ENCODE measurements around the gene SNW1. TPM values are rescaled to one million over a fixed set of nuclear protein-coding genes. Genes with fewer than 3 reads are reported as not detected.
"Not testable (repeated sequence)": the region's sequence is repeated elsewhere in the genome, so short reads cannot be mapped to it uniquely, and the experiment has no call there.

The SNW1 gene
- total RNA-seq, 1 donor from 2014 or later, result 36.8 TPM

DNA sequence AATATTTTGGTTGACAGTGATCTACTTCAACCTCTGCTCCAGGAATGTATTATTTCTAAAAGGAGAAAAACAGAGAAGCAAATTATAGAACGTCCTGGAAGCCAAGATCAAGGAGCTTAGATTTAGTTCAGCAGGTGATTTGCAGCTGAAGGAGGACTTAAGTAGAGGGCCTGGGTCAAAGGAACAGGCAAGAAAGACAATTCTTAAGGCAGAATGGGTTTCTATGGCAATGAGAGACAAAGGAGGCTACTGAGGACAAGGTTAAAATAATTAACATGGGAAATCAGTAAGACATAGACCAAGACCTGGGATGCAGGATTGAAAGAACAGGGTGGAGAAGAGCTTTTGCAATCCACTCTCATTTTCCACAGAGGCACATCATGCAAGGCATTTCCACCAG is 2.4 kb upstream of the SNW1 start:
- no peak for TF ChIP-seq POLR2A (IDR thresholded peaks at IDR 0.05)
- Histone ChIP-seq H3K4me3 (no peak overlapping the region), H3K27me3 (no peaks in the 10 kb centered on the region), H3K27ac (no peak overlapping the region), H3K4me1 (peaks cover 26% of the 10 kb centered on the region), H3K9me3 (no peaks in the 10 kb centered on the region), H3K36me3 (no peaks in the 10 kb centered on the region)
- intact Hi-C loops (cut with DNase I), result no loop called here
- DNase-seq (ENCODE audit: extremely low spot score in 2 of 2), result no peak

DNA sequence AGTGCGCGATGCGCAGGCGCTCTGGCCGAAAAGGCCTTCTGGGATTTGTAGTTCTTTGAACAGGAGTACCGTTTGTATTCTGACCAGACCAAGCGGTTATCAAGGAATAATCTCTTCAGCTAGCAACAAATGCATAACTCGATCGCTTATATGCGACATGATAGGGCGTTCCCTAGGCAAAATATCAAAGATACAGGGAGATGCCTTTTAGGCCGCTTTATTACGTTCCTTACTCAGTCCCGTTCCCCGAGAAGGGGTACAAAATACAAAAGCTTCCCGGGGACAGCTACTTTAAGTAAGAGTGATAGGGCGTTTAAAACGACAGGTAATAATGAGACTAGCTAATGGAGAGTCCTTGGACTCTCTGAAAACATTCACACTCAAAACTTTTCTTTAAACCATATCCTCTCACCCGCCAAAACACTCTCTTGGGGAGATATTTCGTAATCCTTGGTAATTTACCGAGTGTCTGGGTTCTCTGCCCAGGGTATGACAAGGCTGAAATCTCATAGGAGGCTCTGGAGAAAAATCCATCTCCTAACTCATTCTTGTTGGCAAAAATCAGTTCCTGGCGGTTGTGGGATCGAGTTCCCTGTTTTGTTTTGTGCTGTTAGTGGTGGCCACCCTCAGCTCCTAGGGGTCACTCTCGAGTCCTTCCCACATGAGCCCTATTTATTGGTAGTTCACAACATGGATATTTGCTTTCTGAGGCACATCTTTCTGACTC is 412 bp upstream of the SNW1 start:
- H3K9me3 ChIP-seq, result no peaks in the 10 kb centered on the region
- H3K4me3 ChIP-seq, result peak overlapping the region; percentile 70 to 97
- H3K27me3 ChIP-seq, result no peaks in the 10 kb centered on the region
- peaks cover 41% of the 10 kb centered on the region for H3K4me1 ChIP-seq
- H3K27ac ChIP-seq, result peak overlapping the region; percentile 93
- no peaks in the 10 kb centered on the region for H3K36me3 ChIP-seq
- intact Hi-C loops (cut with DNase I), result no loop called here
- peak in 1 of 2 donors; percentile 97 for DNase-seq (ENCODE audit: extremely low spot score in 2 of 2)
- TF ChIP-seq POLR2AphosphoS5 (IDR thresholded peaks at IDR 0.05; ENCODE audit: insufficient read depth in 1 of 2, low read depth in 1 of 2), result no peak
- TF ChIP-seq, protein P1, sequence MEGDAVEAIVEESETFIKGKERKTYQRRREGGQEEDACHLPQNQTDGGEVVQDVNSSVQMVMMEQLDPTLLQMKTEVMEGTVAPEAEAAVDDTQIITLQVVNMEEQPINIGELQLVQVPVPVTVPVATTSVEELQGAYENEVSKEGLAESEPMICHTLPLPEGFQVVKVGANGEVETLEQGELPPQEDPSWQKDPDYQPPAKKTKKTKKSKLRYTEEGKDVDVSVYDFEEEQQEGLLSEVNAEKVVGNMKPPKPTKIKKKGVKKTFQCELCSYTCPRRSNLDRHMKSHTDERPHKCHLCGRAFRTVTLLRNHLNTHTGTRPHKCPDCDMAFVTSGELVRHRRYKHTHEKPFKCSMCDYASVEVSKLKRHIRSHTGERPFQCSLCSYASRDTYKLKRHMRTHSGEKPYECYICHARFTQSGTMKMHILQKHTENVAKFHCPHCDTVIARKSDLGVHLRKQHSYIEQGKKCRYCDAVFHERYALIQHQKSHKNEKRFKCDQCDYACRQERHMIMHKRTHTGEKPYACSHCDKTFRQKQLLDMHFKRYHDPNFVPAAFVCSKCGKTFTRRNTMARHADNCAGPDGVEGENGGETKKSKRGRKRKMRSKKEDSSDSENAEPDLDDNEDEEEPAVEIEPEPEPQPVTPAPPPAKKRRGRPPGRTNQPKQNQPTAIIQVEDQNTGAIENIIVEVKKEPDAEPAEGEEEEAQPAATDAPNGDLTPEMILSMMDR (IDR thresholded peaks at IDR 0.05), result no peak
- TF ChIP-seq POLR2A (IDR thresholded peaks at IDR 0.05), result no peak

DNA sequence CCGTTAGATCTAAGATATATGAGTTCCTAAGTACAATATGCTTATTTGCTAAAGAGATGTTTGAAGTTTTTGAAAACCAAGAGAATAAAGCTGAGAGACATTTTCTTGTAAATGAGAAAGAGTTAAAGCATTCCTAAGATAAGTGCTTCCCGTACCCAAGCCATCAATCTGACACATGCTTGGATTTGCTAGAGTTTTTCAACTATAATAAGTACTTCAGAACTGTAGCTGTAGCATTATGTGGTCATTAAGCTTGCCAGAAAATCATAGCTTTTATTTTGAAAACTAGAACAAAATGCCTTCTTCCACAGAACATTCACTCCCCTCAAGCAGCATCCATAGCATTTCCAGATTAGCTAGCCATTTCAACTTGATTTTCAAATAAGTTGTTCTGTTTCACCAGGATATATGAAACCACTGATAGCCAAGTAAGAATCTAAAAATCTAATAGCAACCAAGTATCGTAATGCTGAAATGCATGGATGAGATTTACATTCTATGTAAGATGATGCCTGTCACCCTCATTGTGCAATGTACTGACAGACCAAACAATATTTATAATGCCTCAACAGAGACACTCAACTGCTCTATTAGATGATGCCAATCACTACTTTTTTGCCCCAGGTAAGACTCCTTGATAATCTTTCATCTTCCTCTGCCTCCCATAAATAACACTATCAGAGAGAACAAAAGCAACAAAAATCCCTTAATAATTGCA is 8.0 kb downstream of the SNW1 start:
- Histone ChIP-seq H3K9me3 (no peaks in the 10 kb centered on the region), H3K4me1 (peaks cover 30% of the 10 kb centered on the region), H3K36me3 (peaks cover 0 to 47% of the 10 kb centered on the region in 2 donors), H3K27ac (no peak overlapping the region), H3K4me3 (no peak overlapping the region), H3K27me3 (no peaks in the 10 kb centered on the region)
- intact Hi-C loops (cut with DNase I), result no loop called here
- no peak for DNase-seq (ENCODE audit: extremely low spot score in 2 of 2)
- TF ChIP-seq, protein P1 (IDR thresholded peaks at IDR 0.05), result no peak
- TF ChIP-seq POLR2A (IDR thresholded peaks at IDR 0.05) (no peak), POLR2AphosphoS5 (IDR thresholded peaks at IDR 0.05; ENCODE audit: insufficient read depth in 1 of 2, low read depth in 1 of 2) (no peak)

DNA sequence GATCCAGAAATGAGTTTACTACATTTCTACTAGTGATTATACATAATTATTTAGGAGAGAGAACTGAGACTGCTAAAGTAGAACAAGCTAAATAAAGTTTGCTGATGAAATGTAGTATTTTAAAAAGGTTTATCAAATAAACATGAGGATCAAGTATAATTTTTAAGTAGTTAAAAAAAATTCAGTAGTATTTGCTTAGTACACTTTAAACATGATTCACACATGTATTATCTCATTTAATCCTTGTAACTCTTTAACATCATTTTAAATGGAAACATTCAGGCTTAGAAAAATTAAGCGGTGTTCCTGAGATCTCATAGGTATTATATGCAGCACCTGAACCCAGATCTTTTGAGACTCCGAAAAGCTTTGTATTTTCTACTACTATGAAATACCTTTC is 8.7 kb downstream of the SNW1 start:
- no peak overlapping the region for H3K27ac ChIP-seq
- H3K4me1 ChIP-seq, result peaks cover 26% of the 10 kb centered on the region
- intact Hi-C loops (cut with DNase I), result no loop called here
- H3K4me3 ChIP-seq, result no peak overlapping the region
- H3K36me3 ChIP-seq, result peaks cover 0 to 51% of the 10 kb centered on the region in 2 donors
- no peaks in the 10 kb centered on the region for H3K9me3 ChIP-seq
- DNase-seq (ENCODE audit: extremely low spot score in 2 of 2), result no peak
- TF ChIP-seq, protein P1 (IDR thresholded peaks at IDR 0.05), result no peak
- TF ChIP-seq POLR2A (IDR thresholded peaks at IDR 0.05) (no peak), POLR2AphosphoS5 (IDR thresholded peaks at IDR 0.05; ENCODE audit: insufficient read depth in 1 of 2, low read depth in 1 of 2) (no peak)
- H3K27me3 ChIP-seq, result no peaks in the 10 kb centered on the region

DNA sequence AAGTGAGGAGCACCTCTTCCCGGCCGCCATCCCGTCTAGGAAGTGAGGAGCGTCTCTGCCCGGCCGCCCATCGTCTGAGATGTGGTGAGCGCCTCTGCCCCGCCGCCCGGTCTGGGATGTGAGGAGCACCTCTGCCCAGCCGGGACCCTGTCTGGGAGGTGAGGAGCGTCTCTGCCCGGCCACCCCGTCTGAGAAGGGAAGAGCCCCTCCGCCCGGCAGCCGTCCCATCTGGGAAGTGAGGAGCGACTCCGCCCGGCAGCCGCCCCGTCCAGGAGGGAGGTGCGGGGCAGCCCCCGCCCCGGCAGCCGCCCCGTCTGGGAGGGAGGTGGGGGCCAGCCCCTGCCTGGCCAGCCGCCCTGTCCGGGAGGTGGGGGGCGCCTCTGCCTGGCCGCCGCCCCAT is 13.5 kb downstream of the SNW1 start:
- peaks cover 0 to 43% of the 10 kb centered on the region in 2 donors for H3K36me3 ChIP-seq

More for the DNA sequence above, 13.5 kb downstream of the SNW1 start:
- H3K9me3 ChIP-seq; H3K4me3 ChIP-seq; H3K27ac ChIP-seq; H3K27me3 ChIP-seq; H3K4me1 ChIP-seq; DNase-seq (ENCODE audit: extremely low spot score in 2 of 2); intact Hi-C loops (cut with DNase I): not testable (repeated sequence)
